Retinal pigment epithelial cell (primary cell): ENCODE measurements around the gene NSUN4.

Experiments used
- DNase-seq: peaks from one replicate; pipeline ENCODE4 v3.0.0-alpha.2; 2010; ENCODE audit warnings: low read depth
- H3K4me3 ChIP-seq: 2 replicates; pipeline ENCODE4 v1.5.1; 2011; ENCODE audit warnings: mild to moderate bottlenecking, low read length, control low read depth, moderate library complexity
- TF ChIP-seq, protein P1 (sequence below): conservative IDR thresholded peaks from 2 replicates; pipeline ENCODE4 v1.5.1; 2011; ENCODE audit warnings: low read depth, low read length, control low read depth, inconsistent platforms

The NSUN4 gene

GRCh38 chr1:46410156-46411009, 69.8 kb downstream of the NSUN4 start:
- DNase-seq = no peak
- TF ChIP-seq, protein P1, sequence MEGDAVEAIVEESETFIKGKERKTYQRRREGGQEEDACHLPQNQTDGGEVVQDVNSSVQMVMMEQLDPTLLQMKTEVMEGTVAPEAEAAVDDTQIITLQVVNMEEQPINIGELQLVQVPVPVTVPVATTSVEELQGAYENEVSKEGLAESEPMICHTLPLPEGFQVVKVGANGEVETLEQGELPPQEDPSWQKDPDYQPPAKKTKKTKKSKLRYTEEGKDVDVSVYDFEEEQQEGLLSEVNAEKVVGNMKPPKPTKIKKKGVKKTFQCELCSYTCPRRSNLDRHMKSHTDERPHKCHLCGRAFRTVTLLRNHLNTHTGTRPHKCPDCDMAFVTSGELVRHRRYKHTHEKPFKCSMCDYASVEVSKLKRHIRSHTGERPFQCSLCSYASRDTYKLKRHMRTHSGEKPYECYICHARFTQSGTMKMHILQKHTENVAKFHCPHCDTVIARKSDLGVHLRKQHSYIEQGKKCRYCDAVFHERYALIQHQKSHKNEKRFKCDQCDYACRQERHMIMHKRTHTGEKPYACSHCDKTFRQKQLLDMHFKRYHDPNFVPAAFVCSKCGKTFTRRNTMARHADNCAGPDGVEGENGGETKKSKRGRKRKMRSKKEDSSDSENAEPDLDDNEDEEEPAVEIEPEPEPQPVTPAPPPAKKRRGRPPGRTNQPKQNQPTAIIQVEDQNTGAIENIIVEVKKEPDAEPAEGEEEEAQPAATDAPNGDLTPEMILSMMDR = no peak
- no peak overlapping the region for H3K4me3 ChIP-seq

DNA sequence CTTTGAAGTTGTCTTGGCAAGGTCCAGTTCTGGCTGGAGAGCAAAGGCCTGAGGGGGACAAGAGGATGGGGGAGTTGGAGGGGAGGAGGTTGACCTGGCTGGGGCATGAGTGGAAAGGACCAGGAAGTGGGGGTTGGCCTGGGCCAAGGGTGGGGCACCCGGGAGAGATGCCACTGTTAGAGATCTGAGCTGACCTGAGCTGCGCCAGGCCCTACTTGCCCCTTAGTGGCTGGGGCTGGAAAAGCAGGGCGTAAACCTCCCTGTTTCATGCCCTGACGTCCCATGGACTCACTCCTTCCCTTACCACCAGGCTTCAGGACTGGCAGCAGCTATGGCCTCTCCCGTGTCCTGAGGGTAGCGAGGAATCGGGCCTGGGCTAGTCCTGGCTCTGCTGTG, 70.4 kb downstream of the NSUN4 start:
- TF ChIP-seq, protein P1 = no peak
- H3K4me3 ChIP-seq = no peak overlapping the region
- no peak for DNase-seq
